ENCODE data around the gene GALNT7. TPM values are rescaled to one million over a fixed set of nuclear protein-coding genes. Genes with fewer than 3 reads are reported as not detected.

GALNT7 gene
- total RNA-seq, 1 donor from 2014 or later, result 36.7 TPM

- no peak overlapping the region for H3K4me3 Mint-ChIP-seq
- no peaks in the 10 kb centered on the region for H3K9me3 Mint-ChIP-seq
- H3K36me3 Mint-ChIP-seq, result no peaks in the 10 kb centered on the region
- H3K27me3 Mint-ChIP-seq (ENCODE audit: low read depth), result no peaks in the 10 kb centered on the region
- DNase-seq (ENCODE audit: low spot score in 2 of 2, unreplicated experiment in 2 of 2), result no peak
- no peak for TF ChIP-seq CTCF (IDR thresholded peaks at IDR 0.05; ENCODE audit: unreplicated experiment)
- no peak overlapping the region for H3K27ac Mint-ChIP-seq
- peaks cover 19% of the 10 kb centered on the region for H3K4me1 Mint-ChIP-seq
These were observed 40.3 kb upstream of the GALNT7 start for GRCh38 chr4:173128199-173128890.

- no peak for TF ChIP-seq CTCF (IDR thresholded peaks at IDR 0.05; ENCODE audit: unreplicated experiment)
- Mint-ChIP-seq H3K36me3 (no peaks in the 10 kb centered on the region), H3K4me1 (peaks cover 24% of the 10 kb centered on the region), H3K4me3 (no peak overlapping the region), H3K27ac (no peak overlapping the region), H3K27me3 (ENCODE audit: low read depth) (no peaks in the 10 kb centered on the region), H3K9me3 (no peaks in the 10 kb centered on the region)
- no peak for DNase-seq (ENCODE audit: low spot score in 2 of 2, unreplicated experiment in 2 of 2)
These were observed 37.9 kb upstream of the GALNT7 start for GRCh38 chr4:173130687-173131086.

GRCh38 chr4:173134426-173134825 is 34.2 kb upstream of the GALNT7 start:
- H3K4me3 Mint-ChIP-seq, result no peak overlapping the region
- no peak for TF ChIP-seq CTCF (IDR thresholded peaks at IDR 0.05; ENCODE audit: unreplicated experiment)
- no peaks in the 10 kb centered on the region for H3K36me3 Mint-ChIP-seq
- no peaks in the 10 kb centered on the region for H3K27me3 Mint-ChIP-seq (ENCODE audit: low read depth)
- H3K4me1 Mint-ChIP-seq, result peaks cover 24% of the 10 kb centered on the region
- no peaks in the 10 kb centered on the region for H3K9me3 Mint-ChIP-seq
- no peak overlapping the region for H3K27ac Mint-ChIP-seq
- no peak for DNase-seq (ENCODE audit: low spot score in 2 of 2, unreplicated experiment in 2 of 2)

- H3K9me3 Mint-ChIP-seq, result no peaks in the 10 kb centered on the region
- no peak for DNase-seq (ENCODE audit: low spot score in 2 of 2, unreplicated experiment in 2 of 2)
- H3K4me3 Mint-ChIP-seq, result no peak overlapping the region
- no peak for TF ChIP-seq CTCF (IDR thresholded peaks at IDR 0.05; ENCODE audit: unreplicated experiment)
- H3K36me3 Mint-ChIP-seq, result no peaks in the 10 kb centered on the region
- H3K27me3 Mint-ChIP-seq (ENCODE audit: low read depth), result no peaks in the 10 kb centered on the region
- H3K27ac Mint-ChIP-seq, result no peak overlapping the region
- peaks cover 24% of the 10 kb centered on the region for H3K4me1 Mint-ChIP-seq
These were observed 33.3 kb upstream of the GALNT7 start for GRCh38 chr4:173135241-173135847.

GRCh38 chr4:173138624-173139023 is 30.0 kb upstream of the GALNT7 start:
- H3K27ac Mint-ChIP-seq, result no peak overlapping the region
- H3K27me3 Mint-ChIP-seq (ENCODE audit: low read depth), result no peaks in the 10 kb centered on the region
- no peaks in the 10 kb centered on the region for H3K9me3 Mint-ChIP-seq
- no peaks in the 10 kb centered on the region for H3K36me3 Mint-ChIP-seq
- no peak overlapping the region for H3K4me3 Mint-ChIP-seq
- H3K4me1 Mint-ChIP-seq, result peaks cover 8% of the 10 kb centered on the region
- no peak for TF ChIP-seq CTCF (IDR thresholded peaks at IDR 0.05; ENCODE audit: unreplicated experiment)
- DNase-seq (ENCODE audit: low spot score in 2 of 2, unreplicated experiment in 2 of 2), result no peak
